Muscle of arm (tissue), 14 donors: ENCODE measurements around the gene FAM81B. TPM values are rescaled to one million over a fixed set of nuclear protein-coding genes. Genes with fewer than 3 reads are reported as not detected.
"Not testable (repeated sequence)": the region's sequence is repeated elsewhere in the genome, so short reads cannot be mapped to it uniquely, and the experiment has no call there.

ENCODE experiments used
- DNase-seq: peaks from one replicate; pipeline ENCODE4 v3.0.0-alpha.2; 2013
- long read RNA-seq, 11 donors: transcript quantifications; one replicate each; lab custom pipeline, GENCODE V29; 2026
- polyA plus RNA-seq, 12 donors: library from polyadenylated mRNA; unstranded; fragments of 120-200 nt; gene quantifications; one replicate each; pipeline ENCODE4 v1.2.1, GENCODE V29; 2013; ENCODE audit not compliant: insufficient read length in 12 of 12

The FAM81B gene, protein sequence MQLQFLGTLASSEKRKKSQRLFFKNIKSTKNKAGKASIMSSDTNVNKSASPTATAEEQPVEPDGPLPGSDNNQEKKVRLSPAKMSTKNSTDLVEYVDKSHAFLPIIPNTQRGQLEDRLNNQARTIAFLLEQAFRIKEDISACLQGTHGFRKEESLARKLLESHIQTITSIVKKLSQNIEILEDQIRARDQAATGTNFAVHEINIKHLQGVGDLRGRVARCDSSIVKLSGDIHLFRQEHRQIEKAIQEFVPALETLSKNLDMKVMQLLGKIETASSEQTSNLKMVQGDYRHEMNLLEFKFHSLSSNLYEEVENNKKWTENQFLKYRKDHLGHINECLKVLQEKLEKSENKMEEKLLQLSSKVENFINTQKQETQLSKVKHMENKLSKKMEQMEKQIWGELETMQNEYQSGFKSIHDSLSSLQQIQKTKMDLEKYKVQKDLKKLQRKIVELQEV
- polyA plus RNA-seq = 10 to 100 TPM in 4 of 12 donors, 1 to 10 TPM in 7, not detected in 1; 3.5 to 16.6 (median 8.3) TPM
- long read RNA-seq, donor 1 = 0 reads
- long read RNA-seq, donor 2 = 0 reads
- long read RNA-seq, donor 3 = 0 reads
- long read RNA-seq, donor 4 = 0 reads
- long read RNA-seq, donor 5 = 0 reads
- long read RNA-seq, donor 6 = 0 reads
- long read RNA-seq, donor 7 = 0 reads
- long read RNA-seq, donor 8 = 0 reads
- long read RNA-seq, donor 9 = 0 reads
- long read RNA-seq, donor 10 = 0 reads
- long read RNA-seq, donor 11 = 0 reads

DNA sequence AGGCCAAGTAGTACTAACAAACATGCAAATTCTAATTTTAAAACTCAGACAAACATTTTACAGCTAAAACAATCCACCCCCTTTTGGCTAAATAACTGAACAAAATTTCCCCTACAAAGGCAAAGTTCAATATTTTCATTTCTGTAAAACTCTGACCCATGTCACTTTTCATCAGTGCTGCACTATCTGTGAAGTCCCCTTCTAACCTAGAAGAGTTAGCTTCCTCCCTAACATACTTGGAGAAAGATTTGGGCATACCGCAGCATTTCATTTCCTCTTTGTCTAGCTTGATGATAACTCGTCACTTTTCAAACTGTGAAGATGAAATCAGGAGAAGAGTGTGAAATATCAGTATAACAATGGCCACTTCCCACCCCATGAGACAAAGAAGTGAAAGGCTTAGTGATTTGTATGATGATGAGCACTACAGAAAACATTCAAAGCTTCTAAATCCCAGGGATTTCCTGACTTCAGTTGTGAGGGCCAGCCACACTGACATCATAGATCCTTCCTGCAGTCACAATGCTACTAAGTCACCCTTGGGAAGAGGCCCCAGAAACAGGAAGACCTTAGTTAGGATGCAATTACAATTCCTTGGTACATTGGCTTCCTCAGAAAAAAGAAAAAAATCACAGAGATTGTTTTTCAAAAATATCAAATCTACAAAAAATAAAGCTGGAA is at the start of gene FAM81B:
Gene FAM81B (plus strand): TSS at position 555 of the 681 bp plus-strand sequence. CDS start 24 bp downstream, at position 579.
- DNase-seq = no peak

DNA sequence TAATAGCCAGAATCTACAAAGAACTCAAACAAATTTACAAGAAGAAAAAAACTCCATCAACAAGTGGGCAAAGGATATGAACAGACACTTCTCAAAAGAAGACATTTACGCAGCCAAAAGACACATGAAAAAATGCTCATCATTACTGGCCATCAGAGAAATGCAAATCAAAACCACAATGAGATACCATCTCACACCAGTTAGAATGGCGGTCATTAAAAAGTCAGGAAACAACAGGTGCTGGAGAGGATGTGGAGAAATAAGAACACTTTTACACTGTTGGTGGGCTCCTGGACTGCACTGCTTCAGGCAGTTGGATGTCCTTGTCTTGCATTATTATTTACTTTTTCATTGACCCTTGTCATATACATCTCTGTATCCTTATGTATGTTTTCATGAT is 49.7 kb upstream of the FAM81B start:
- DNase-seq = not testable (repeated sequence)

DNA sequence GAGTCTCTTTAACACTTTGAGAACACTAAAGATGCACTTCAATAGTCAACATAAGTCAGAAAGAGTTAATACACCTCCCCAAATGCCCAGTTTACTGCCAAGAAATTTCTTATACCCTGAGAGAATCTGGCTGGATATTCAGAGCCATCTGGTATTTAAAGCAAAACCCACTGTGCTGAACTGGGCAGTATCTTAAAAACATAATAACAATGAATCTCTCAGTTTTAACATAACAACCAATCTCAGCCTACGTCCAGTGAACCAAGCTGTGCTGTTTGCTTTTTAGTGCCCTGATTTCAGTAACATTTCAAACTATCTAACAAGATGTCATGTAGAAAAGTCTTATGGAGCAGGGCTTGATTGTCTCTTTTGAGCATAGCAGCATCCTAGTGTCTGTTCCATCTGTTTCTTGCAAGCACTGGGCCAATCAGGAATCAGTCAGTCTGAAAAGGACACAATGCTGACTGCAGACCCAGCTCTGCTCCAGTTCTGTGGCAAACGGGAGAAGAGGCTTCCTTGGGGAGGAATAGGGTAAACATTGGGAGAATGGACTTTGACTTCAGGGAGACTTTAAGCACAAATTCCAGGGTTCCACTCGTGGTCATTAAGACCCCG is 43.6 kb upstream of the FAM81B start:
- DNase-seq = no peak

DNA sequence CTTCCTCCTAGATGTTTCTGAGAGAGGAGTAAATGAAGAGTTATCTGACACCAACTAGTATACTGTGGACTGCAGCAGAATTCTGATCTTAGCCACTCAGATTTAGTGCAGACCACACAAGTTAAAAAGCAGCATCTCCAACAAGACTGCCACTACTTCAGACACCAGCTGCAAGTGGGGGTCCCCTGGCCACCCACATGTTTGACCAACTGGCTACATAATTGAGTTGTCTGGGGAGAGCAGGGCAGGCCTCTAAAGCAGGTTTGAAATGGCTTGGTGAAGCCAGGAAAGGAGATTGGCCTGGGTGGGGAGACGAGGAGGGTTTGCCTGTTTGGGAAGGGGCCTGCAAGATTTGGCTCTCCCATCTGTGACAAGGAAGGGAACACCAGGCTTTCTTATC is 40.5 kb upstream of the FAM81B start:
- no peak for DNase-seq

DNA sequence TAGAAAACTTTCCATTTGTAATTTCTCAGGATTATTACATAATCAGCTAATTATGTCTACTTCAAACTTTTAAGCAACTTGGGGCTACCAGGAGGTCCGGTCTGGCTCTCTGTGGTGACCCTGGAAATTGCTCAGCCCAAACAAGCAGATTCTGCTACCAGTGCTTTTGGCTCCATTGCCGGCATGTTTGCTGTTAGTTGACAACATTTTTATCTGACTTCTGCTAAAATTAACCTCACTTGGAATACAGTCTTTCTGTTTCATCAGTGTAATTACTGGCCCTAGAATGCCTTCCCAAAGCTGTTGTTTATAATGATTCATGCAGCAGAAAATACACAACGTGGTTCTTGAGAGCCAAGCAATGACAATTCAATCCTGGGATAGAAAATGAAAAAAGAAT is 38.5 kb upstream of the FAM81B start:
- no peak for DNase-seq

DNA sequence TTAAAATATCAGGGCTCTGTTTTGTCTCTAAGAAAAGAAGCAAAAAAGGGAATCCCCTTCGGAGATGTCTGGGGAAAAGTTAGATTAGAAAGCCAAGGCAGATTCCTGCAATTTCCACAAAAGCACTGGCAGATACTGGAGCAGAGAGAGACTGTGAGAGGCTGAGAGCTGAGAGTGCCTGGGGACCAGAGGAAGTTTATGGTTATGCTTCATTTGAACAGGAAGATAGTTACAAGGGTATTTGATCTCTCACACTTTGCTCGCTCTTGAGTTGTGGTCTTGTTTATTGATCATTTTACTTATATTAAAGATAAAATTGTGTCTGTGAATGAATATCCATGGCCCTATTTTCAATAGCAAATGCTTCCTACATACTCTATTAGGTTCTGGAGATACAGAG is 32.8 kb upstream of the FAM81B start:
- DNase-seq = no peak

DNA sequence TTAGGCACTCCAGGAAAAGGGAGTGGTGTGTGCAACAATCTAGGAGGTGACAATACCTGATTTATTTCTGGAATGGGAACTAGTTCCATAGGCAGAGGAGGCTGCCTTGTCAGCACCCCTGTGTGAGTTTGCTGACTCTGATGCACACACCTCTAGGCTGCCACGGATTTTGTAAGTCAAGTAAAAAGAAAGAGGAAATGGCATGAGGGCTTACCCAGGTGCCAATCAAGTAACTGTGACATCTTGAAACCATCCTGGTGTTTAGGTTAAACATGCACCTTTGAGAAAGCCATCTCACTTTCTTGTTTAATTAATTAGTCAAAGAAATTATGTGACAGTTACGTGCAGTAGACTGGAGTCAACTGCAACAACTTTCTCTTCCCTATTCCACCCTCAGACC is 32.3 kb upstream of the FAM81B start:
- no peak for DNase-seq

DNA sequence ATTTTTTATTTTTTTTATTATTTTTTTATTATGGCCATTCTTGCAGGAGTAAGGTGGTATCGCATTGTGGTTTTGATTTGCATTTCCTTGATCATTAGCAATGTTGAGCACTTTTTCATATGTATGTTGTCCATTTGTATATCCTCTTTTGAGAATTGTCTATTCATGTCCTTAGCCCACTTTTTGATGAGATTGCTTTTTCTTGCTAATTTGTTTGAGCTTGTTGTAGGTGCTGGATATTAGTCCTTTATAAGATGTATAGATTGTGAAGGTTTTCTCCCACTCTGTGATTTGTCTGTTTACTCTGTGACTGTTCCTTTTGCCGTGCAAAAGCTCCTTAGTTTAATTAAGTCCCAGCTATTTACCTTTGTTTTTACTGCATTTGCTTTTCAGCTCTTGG is 30.5 kb upstream of the FAM81B start:
- not testable (repeated sequence) for DNase-seq

DNA sequence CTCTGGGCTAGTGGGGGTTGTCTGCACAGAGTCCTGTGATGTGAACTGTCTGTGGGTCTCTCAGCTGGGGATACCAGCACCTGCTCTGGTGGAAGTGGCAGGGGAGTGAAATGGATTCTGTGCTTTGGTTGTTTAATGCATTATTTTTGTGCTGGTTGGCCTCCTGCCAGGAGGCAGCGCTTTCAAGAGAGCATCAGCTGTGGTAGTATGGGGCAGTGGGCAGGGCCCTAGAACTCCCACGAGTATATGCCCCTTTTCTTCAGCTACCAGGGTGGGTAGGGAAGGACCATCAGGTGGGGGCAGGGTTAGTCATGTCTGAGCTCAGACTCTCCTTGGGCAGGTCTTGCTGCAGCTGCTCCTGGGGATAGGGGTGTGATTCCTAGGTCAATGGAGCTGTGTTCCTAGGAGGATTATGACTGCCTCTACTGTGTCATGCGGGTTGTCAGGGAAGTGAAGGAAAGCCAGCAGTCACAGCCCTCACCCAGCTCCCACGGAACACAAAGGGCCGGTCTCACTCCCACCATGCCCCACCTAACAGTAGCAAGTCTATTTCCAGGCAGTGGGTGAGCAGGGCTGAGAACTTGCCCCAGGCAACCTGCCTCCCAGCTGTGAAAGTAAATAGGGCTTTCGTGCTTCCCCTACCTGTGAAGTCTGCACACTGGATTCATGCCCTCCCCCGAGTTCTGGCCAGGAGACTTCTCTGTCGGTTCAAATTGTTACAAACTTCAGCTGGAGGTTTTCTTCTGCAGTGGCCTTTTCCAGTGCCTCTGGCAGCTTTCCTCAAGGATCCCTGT is 25.7 kb upstream of the FAM81B start:
- no peak for DNase-seq

DNA sequence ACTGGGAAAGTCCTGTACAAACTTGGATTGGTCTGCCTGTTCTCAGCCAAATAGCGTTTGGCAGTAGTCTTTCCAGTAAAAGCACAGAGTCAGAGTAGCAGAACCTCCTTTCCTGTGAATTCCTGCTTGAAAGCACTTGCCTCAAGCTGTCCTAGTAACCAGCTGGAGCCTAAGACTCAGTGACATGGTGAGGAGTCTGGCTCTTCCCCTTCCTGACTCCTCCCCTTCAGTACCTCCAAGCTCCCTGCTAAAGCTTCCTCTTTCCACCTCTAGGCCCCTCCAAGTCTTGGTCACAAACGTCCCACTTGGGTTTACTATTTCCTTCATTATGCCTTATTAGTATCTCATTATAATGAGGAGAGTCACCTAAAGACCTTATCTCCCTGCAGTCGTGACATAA is 21.4 kb upstream of the FAM81B start:
- no peak for DNase-seq

DNA sequence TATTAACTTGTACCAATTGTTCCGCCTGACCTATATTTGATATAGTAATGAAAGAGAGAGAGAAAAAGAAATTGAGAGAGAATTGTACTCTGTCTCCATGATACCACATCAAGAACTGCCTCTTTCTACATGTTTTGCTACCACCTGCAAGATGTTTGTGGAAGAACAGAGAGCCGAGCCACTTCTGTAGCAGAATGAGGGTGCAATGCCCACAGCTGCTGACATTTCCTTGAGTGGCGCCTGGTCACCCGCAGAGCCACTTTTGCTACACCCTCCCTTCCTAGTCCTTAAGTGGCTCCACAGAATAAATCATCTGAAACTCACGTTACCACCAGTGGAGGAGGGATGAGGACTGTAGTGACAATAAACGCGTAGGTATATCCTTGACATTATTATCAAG is 17.1 kb upstream of the FAM81B start:
- DNase-seq = no peak

DNA sequence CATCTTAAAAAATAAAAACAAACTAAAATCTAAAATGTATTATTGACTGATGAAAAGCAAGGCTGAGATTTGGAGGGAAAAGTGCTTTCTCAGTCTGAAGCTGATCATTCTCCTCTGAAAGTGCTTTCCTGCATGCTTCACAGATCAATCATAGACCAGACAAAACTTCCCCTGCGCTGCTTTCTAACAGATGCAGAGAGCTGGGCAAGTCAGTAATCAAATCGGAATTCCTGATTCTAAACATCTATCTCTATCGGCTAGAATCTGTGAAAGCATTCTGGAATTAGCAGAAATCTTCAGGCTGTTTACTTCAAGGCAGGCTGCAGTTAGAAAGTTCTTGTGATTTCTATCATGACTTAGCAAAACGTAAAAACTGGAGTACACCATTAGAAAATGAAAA is 15.6 kb upstream of the FAM81B start:
- no peak for DNase-seq

DNA sequence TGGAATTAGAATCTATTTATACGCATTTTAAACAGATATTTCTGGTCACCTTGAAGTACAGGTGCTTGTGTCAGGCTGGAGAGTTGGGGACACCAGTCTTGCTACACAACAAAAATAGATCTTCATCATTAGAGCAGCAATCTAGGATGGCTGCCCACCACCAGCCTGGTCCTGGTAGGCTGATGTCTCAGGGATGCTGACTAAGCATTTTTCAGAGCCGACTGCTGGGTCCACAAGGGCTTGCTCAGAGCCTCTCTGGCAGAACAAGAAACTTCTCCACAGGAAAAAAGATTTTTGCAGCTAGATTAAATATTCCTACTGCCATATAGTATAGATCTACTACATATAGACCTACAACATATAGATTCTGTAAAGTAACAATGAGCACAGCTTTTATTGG is 12.0 kb upstream of the FAM81B start:
- no peak for DNase-seq

DNA sequence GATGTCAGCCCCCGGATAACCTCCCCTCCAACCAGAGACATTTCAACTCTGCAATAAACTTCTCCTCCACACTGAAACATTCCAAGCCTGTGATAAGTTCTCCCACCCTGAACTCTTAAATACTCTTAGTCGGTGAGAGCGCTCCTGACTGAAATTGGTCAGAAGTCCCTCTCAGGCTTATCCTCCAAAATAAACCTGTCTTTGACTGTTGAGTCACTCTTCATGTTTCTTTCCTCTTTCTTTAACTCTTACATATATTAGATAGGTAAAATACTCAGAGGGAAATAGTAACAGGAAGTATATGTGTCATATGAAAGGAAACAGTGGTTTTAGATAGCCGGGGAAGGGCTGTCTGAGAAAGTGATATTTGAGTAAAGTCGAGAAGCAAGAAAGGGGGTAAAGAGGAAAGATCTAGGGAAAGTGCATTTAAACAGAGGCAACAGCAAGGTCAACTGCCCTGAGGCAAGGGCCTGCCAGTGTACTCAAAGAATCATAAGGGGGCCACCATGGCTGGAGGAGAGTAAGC is 11.0 kb upstream of the FAM81B start:
- no peak for DNase-seq

DNA sequence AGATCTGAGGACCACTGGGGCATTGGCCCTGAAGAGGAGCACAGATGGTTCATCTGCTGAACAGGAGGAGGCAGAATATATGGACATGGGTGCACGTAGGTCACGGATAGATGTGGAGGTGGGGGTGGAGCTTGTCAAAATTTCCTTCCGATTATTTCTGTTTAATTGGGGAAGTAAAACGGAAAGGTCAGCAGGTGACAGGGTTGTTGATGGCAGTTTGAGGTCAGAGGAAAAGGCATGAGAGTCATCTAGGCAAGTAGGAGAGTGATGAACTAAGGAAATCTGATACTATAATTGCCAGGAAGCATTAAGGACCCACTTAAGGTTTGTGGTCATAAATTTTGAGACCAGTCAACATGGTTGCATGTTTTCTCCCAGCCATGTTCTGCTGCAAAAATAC is 8.4 kb upstream of the FAM81B start:
- DNase-seq = no peak

DNA sequence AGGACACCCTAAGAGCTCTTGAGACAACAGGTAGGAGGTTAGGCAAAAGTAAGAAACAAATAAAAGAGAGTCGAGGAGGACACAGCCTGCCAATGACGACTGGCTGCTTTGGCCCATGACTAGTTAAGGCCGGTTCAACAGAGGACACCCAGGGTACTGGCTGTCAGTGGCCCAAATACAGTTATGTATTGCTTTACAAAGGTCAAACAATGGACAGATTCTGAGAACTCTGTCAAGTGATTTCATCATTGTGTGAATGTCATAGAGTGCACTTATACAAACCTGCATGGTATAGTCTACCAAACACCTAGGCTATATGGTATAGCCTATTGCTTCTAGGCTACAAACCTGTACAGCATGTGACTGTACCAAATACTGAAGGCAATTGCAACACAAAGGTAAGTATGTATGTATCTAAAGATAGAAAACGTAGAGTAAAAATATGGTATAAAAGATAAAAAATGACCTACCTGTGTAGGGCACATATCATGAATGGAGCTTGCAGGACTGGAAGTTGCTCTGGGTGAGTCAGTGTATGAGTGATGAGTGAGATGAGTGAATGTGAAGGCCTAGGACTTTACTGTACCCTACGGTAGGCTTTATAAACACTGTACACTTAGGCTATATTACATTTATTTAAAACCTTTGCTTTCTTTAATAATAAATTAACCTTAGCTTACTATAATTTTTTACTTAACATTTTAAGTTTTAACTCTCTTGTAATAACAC is 6.5 kb upstream of the FAM81B start:
- no peak for DNase-seq

DNA sequence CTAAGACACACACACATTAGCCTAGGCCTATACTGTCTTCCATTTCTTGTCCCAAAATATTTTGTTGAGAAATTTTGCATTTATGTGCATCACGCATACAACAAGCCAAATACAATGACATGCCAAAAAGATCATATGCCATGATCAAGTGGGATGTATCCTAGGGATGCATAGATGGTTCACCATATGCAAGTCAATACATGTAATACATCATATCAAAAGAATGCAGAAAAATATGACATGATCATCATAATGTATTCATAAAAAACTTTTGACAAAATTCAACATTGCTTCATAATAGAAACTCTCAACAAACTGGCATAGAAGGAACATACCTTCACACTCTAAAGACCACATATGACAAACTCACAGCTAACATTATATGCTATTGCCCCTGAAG is 5.8 kb upstream of the FAM81B start:
- no peak for DNase-seq

DNA sequence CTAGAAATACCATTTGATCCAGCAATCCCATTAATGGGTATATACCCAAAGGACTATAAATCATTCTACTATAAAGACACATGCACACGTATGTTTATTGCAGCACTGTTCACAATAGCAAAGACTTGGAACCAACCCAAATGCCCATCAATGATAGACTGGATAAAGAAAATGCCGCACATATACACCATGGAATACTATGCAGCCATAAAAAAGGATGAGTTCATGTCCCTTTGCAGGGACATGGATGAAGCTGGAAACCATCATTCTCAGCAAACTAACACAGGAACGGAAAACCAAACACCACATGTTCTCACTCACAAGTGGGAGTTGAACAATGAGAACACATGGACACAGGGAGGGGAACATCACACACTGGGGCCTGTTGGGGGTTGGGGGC is 799 bp downstream of the FAM81B start:
- not testable (repeated sequence) for DNase-seq

DNA sequence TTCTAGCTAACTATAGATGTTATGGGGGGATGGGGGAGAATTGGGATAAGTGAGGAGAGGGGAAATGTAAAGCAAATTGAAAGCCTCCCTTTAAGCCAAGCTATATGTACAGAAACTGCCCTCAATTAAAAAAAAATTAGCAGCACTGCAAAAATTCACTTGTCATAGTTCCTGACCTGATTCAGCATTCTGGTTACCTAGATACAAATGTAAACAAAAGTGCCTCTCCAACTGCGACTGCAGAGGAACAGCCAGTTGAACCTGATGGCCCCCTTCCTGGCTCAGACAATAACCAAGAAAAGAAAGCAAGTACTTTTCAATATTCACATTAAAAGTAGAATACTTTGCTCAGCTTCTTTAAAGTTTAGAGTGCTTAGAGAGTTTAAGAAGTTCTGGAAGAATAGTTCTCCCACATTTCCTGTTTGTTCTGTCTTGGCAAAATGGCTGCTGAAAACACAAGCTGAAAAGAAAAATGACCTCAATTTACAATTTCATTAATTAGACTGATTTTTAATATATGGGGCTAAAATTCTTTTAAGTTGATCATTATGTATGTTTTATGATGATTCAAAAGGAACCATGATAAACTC is 1.5 kb downstream of the FAM81B start:
- peak; percentile 50 for DNase-seq

DNA sequence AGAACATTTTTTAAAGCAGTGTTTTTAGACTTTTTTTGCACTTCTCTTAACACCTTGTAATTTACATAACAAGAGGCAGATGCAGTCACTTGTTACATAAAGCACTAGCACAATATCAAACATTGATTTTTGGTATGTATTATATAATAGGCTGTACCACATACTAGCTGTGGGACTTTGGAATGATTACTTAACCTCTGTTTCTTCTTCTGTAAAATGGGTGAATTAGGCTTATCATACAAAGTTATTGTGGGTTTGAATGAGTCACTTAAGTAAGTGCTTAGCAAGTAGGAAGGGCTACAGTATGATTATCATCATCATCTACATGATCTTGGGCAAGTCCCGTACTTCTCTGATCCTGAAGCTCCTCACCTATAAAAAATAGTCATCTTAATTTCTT is 2.1 kb downstream of the FAM81B start:
- no peak for DNase-seq
